Prostate gland (tissue), 2 donors: ENCODE results near the gene FRMD3. TPM values are rescaled to one million over a fixed set of nuclear protein-coding genes. Genes with fewer than 3 reads are reported as not detected.

ENCODE experiments used
- DNase-seq: peaks from one replicate; pipeline ENCODE4 v3.0.0-alpha.2; 2019; ENCODE audit warnings: low spot score
- H3K27ac ChIP-seq, 2 donors: fragments of 200-600 bp; sonication (generic); 2 replicates each; pipeline ENCODE4 v1.5.1; 2017 to 2019
- H3K27me3 ChIP-seq: fragments of 200-600 bp; sonication (generic); replicated peaks from 2 replicates; pipeline ENCODE4 v1.5.1; 2019; ENCODE audit not compliant: insufficient read depth
- H3K36me3 ChIP-seq, 2 donors: fragments of 200-600 bp; sonication (generic); 1 replicate in 1 of 2; 2 replicates in 1 of 2; pipeline versions ENCODE4 v1.5.1 to v1.8.1; 2017 to 2019
- H3K4me1 ChIP-seq: fragments of 200-600 bp; sonication (generic); replicated peaks from 2 replicates; pipeline ENCODE4 v1.5.1; 2019
- H3K4me3 ChIP-seq, 2 donors: fragments of 200-600 bp; sonication (generic); 2 replicates each; pipeline ENCODE4 v1.5.1; 2017 to 2019
- H3K9me3 ChIP-seq: fragments of 200-600 bp; sonication (generic); 2 replicates; pipeline ENCODE4 v1.5.1; 2017
- CTCF ChIP-seq, 4 experiments: fragments of 200-600 bp in 2 of 4; fragments of 450-650 bp in 2 of 4; sonication (generic) in 2 of 4; IDR thresholded peaks; 1 replicate in 3 of 4; 2 replicates in 1 of 4; pipeline ENCODE4 v1.5.1; 2016 to 2019; ENCODE audit warnings: antibody characterized with exemption in 4 of 4, mild to moderate bottlenecking in 2 of 4, moderate library complexity in 2 of 4
- POLR2A ChIP-seq: fragments of 450-650 bp; IDR thresholded peaks from one replicate; pipeline ENCODE4 v1.6.1; 2016; ENCODE audit warnings: antibody characterized with exemption, mild to moderate bottlenecking
- POLR2AphosphoS5 ChIP-seq: sonication (generic); formaldehyde crosslinking; IDR thresholded peaks from one replicate; pipeline ENCODE4 v1.6.1; 2017; ENCODE audit warnings: antibody characterized with exemption
- WGBS: methylation state at CpG from one replicate; pipeline ENCODE4 v1.1.5; 2018; 5-methylcytosine and 5-hydroxymethylcytosine counted together
- intact Hi-C: fragments of 100-400 bp; cut with DNase I; formaldehyde crosslinking; loops from one replicate; pipeline ENCODE4 v1.14.2; 2022
- total RNA-seq, 2 donors: library from RNA; depleted of rRNA; stranded (reverse); fragments of >200 nt; gene quantifications; one replicate each; pipeline ENCODE4 v1.1.0, GENCODE V29; 2016

The FRMD3 gene
- total RNA-seq, 2 donors from 2014 or later = 2.3 to 3.4 TPM

GRCh38 chr9:83208065-83208850 is 329.9 kb downstream of the FRMD3 start:
- no peaks in the 10 kb centered on the region for H3K4me1 ChIP-seq
- 77% methylated on average over 9 of the region's 9 CpGs for WGBS
- H3K27me3 ChIP-seq = no peaks in the 10 kb centered on the region
- H3K36me3 ChIP-seq = no peaks in the 10 kb centered on the region
- H3K27ac ChIP-seq = no peak overlapping the region
- TF ChIP-seq CTCF (IDR thresholded peaks at IDR 0.05) (no peak), POLR2AphosphoS5 (no peak), POLR2A (no peak)
- no peak overlapping the region for H3K4me3 ChIP-seq
- H3K9me3 ChIP-seq = no peaks in the 10 kb centered on the region
- no peak for DNase-seq
- intact Hi-C loops = no loop called here

DNA sequence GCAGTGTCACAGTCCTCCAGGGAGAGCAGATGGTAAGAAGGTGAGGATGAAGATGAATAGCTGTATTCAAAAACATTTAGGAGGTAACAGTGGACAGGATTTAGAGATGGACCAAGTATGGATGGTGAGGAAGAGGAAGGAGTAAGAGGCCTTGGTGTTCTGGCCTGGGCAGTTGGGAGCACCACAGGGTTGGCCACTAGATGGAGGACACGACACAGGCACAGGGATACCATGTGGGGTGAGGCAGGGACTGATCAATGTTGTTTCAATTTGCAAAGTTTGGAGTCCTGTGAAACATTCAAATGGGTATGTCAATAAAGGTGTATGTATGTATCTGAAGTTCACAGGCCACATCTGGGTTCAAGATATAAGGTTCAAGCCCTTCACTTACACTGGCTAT is 334.2 kb downstream of the FRMD3 start:
- no peak for DNase-seq
- TF ChIP-seq POLR2AphosphoS5 = no peak
- Histone ChIP-seq H3K4me3 (no peak overlapping the region), H3K27me3 (no peaks in the 10 kb centered on the region), H3K4me1 (no peaks in the 10 kb centered on the region), H3K36me3 (no peaks in the 10 kb centered on the region), H3K9me3 (no peaks in the 10 kb centered on the region), H3K27ac (no peak overlapping the region)
- 84% methylated on average over 1 of the region's 1 CpG for WGBS
- intact Hi-C loops = no loop called here

GRCh38 chr9:83200531-83200930 is 337.7 kb downstream of the FRMD3 start:
- Histone ChIP-seq H3K4me1 (no peaks in the 10 kb centered on the region), H3K9me3 (no peaks in the 10 kb centered on the region), H3K4me3 (no peak overlapping the region), H3K36me3 (no peaks in the 10 kb centered on the region), H3K27me3 (no peaks in the 10 kb centered on the region), H3K27ac (no peak overlapping the region)
- no peak for DNase-seq
- TF ChIP-seq CTCF (IDR thresholded peaks at IDR 0.05) (no peak), POLR2A (no peak), POLR2AphosphoS5 (no peak)
- intact Hi-C loops = no loop called here
- whole genome bisulfite sequencing = 94% methylated on average over 2 of the region's 2 CpGs

DNA sequence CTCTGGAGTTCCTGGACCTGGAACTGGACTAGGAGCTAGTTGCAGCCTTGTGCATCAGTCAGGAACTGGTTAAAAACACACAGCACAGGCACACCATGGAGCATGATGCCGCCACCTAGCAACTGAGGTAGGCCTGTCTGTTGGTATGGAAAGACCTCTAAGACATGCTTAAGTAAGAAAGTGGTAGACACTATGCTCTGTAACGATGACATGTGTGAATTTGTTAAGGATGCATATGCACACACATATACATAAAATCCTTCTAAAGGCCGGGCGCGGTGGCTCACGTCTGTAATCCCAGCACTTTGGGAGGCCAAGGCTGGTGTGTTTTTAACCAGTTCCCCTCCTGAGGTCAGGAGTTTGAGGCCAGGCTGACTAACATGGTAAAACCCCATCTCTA is 338.4 kb downstream of the FRMD3 start:
- no peak for TF ChIP-seq CTCF (IDR thresholded peaks at IDR 0.05)
- no peak for TF ChIP-seq POLR2A
- TF ChIP-seq POLR2AphosphoS5 = no peak
- Histone ChIP-seq H3K4me3 (no peak overlapping the region), H3K4me1 (no peaks in the 10 kb centered on the region), H3K9me3 (no peaks in the 10 kb centered on the region), H3K27ac (no peak overlapping the region), H3K27me3 (no peaks in the 10 kb centered on the region), H3K36me3 (no peaks in the 10 kb centered on the region)
- no peak for DNase-seq
- 76% methylated on average over 6 of the region's 6 CpGs for WGBS
- intact Hi-C loops = no loop called here

- H3K27ac ChIP-seq = no peak overlapping the region
- no peak overlapping the region for H3K4me3 ChIP-seq
- WGBS = 12% methylated on average over 5 of the region's 5 CpGs
- intact Hi-C loops = no loop called here
- no peaks in the 10 kb centered on the region for H3K27me3 ChIP-seq
- TF ChIP-seq POLR2A (no peak), CTCF (IDR thresholded peaks at IDR 0.05) (peak in 3 of 4 experiments; percentile 44 to 69 (median 58)), POLR2AphosphoS5 (peak; percentile 20)
- no peaks in the 10 kb centered on the region for H3K36me3 ChIP-seq
- DNase-seq = peak; percentile 54
- no peaks in the 10 kb centered on the region for H3K9me3 ChIP-seq
- no peaks in the 10 kb centered on the region for H3K4me1 ChIP-seq
These were observed 339.0 kb downstream of the FRMD3 start for GRCh38 chr9:83199240-83199639.
